Epithelial cell of proximal tubule (primary cell): Measurements from ENCODE around the gene ITPR2. TPM values are rescaled to one million over a fixed set of nuclear protein-coding genes. Genes with fewer than 3 reads are reported as not detected.

Experiments
- DNase-seq: peaks from one replicate; pipeline ENCODE4 v3.0.0-alpha.2; 2011; ENCODE audit warnings: low read depth
- H3K4me3 ChIP-seq: 2 replicates; pipeline ENCODE4 v1.5.1; 2011; ENCODE audit warnings: low read depth, mild to moderate bottlenecking, low read length
- total RNA-seq: library from RNA; depleted of rRNA; stranded (reverse); fragments of >200 nt; gene quantifications from 2 replicates; pipeline ENCODE4 v1.2.3, GENCODE V29; 2015
- TF ChIP-seq, protein P1 (sequence below): conservative IDR thresholded peaks from 2 replicates; pipeline ENCODE4 v1.5.1; 2012; ENCODE audit warnings: low read depth, mild to moderate bottlenecking, low read length

The ITPR2 gene
- total RNA-seq, 1 donor from 2014 or later, result 13.5 TPM

DNA sequence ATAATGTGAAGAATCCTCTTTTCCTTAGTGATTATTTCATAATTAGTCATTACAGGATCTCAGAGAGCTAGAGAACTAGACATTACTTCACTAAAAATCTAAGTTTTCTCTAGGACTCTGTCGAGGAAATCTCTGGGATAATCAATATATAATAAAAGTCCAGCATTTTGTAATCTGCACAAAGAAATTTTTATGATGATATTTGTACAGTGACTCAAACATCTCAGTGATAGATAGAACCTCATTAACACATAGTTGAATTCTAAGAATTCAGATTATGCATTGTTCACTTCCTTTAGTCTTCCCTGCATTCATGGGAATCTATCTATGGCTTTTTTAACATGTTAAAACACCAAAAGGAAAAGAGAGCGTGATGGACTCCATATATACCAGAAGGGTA, 11.0 kb downstream of the ITPR2 start:
- TF ChIP-seq, protein P1, sequence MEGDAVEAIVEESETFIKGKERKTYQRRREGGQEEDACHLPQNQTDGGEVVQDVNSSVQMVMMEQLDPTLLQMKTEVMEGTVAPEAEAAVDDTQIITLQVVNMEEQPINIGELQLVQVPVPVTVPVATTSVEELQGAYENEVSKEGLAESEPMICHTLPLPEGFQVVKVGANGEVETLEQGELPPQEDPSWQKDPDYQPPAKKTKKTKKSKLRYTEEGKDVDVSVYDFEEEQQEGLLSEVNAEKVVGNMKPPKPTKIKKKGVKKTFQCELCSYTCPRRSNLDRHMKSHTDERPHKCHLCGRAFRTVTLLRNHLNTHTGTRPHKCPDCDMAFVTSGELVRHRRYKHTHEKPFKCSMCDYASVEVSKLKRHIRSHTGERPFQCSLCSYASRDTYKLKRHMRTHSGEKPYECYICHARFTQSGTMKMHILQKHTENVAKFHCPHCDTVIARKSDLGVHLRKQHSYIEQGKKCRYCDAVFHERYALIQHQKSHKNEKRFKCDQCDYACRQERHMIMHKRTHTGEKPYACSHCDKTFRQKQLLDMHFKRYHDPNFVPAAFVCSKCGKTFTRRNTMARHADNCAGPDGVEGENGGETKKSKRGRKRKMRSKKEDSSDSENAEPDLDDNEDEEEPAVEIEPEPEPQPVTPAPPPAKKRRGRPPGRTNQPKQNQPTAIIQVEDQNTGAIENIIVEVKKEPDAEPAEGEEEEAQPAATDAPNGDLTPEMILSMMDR, result no peak
- DNase-seq, result no peak
- H3K4me3 ChIP-seq, result no peak overlapping the region

DNA sequence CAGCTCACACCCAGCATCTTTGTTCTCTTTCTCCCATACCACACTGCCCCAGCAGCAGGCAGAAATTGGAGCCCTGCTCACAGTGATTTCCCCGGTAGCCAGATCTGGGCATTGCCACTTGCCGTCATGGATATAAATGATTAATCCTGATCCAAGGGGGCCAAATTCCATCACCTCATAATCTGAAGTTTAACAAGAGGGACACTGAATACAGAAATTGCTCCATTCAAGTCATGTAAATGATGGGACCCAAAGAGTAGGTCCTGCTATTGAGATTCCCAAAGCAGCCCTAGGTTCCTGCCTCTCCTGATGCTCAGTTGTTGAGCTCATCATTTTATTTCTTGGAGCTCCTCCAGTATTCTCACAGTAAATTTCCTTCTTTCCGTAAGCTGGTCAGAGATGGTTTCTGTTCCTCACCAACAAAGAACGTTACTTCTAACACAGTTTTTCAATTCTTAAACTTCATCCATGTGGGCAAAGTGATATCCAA, 11.7 kb downstream of the ITPR2 start:
- DNase-seq, result no peak
- H3K4me3 ChIP-seq, result peak overlapping the region; percentile 21
- TF ChIP-seq, protein P1, result no peak

GRCh38 chr12:26818636-26819035, 14.4 kb downstream of the ITPR2 start:
- TF ChIP-seq, protein P1, result no peak
- DNase-seq, result no peak

GRCh38 chr12:26818201-26818600, 14.8 kb downstream of the ITPR2 start:
- TF ChIP-seq, protein P1, result no peak
- no peak for DNase-seq
- no peak overlapping the region for H3K4me3 ChIP-seq

More at GRCh38 chr12:26818636-26819035, 14.4 kb downstream of the ITPR2 start:
- no peak overlapping the region for H3K4me3 ChIP-seq

DNA sequence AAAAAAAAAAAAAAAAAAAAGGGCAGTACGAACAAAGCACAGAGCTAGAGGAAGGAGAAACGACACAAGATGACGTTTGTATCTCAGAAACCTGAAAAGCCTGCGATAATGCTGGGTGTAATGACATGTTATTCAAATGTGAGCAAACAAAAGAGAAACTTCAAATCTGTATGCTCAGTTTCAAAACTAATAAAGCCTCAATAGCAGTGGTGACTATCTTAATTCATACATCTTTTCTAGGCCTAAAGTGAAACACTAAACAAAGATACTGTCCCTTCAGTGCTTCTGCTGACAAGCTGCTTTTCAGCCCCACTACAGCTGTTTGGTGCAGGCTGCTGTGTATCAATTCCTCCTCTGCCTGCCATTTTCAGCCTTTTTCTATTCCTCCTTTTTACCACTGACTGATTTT, 15.8 kb downstream of the ITPR2 start:
- TF ChIP-seq, protein P1, result no peak
- no peak for DNase-seq
- no peak overlapping the region for H3K4me3 ChIP-seq

GRCh38 chr12:26813812-26814211, 19.2 kb downstream of the ITPR2 start:
- no peak for DNase-seq
- TF ChIP-seq, protein P1, result no peak
- no peak overlapping the region for H3K4me3 ChIP-seq

DNA sequence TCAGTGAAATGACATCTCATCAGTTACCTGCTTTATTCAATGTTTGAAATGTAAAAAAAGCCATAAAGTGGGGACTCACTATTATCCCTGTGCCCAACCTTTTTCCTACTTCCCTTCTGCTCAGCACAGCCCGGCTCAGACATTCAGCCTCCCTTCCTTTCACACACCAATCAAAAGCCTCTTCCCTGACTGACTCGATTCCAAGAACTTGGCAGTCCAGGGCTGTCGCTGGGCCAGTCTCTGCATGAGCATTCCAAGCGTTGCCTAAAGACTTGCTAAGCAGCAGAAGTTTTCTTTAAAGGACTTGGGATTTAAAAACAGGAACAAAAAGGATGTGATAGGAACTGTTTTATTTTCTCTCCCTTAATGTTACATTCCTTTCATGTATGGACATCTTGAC, 22.7 kb downstream of the ITPR2 start:
- no peak for DNase-seq
- H3K4me3 ChIP-seq, result no peak overlapping the region
- TF ChIP-seq, protein P1, result no peak
